Measurements from ENCODE around the gene LST1. TPM values are rescaled to one million over a fixed set of nuclear protein-coding genes. Genes with fewer than 3 reads are reported as not detected.

Gene LST1
- total and polyA plus RNA-seq, 4 donors, result 10.4 to 24.6 (median 13.4) TPM

- no peak overlapping the region for H3K27ac ChIP-seq (ENCODE audit: low read depth in 1 of 2, low read length in 2 of 2)
- H3K9ac ChIP-seq (ENCODE audit: low read depth in 1 of 2, low read length in 2 of 2), result no peak overlapping the region
- no peaks in the 10 kb centered on the region for H3K9me3 ChIP-seq (ENCODE audit: control insufficient read depth in 4 of 4, low read length in 3 of 4)
- TF ChIP-seq RAD21 (IDR thresholded peaks at IDR 0.05) (no peak), SP1 (IDR thresholded peaks at IDR 0.05) (no peak), ATF3 (IDR thresholded peaks at IDR 0.05) (no peak), YY1 (IDR thresholded peaks at IDR 0.05) (no peak), HNF4G (IDR thresholded peaks at IDR 0.05) (no peak), HNF4A (conservative IDR thresholded peaks at IDR 0.05) (no peak), GABPA (IDR thresholded peaks at IDR 0.05 in 1 of 2, conservative IDR thresholded peaks at IDR 0.05 in 1 of 2) (no peak), EGR1 (IDR thresholded peaks at IDR 0.05; ENCODE audit: low read depth in 2 of 2) (no peak), JUND (IDR thresholded peaks at IDR 0.05) (no peak)
- TF ChIP-seq, protein P1, sequence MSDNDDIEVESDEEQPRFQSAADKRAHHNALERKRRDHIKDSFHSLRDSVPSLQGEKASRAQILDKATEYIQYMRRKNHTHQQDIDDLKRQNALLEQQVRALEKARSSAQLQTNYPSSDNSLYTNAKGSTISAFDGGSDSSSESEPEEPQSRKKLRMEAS (IDR thresholded peaks at IDR 0.05), result no peak
- WGBS, result 97% methylated on average over 25 of the region's 25 CpGs
- DNase-seq (ENCODE audit: low spot score), result no peak
- H3K4me1 ChIP-seq (ENCODE audit: control insufficient read depth in 4 of 4, insufficient read depth in 4 of 4, low read length in 3 of 4), result peaks cover 2 to 22% (median 17%) of the 10 kb centered on the region in 4 donors
- H3K27me3 ChIP-seq (ENCODE audit: control insufficient read depth in 4 of 4, insufficient read depth in 4 of 4, low read length in 3 of 4), result no peaks in the 10 kb centered on the region
- peaks cover 46 to 90% (median 66%) of the 10 kb centered on the region in 4 donors for H3K36me3 ChIP-seq (ENCODE audit: control insufficient read depth in 4 of 4, insufficient read depth in 3 of 4, low read depth in 1 of 4, low read length in 3 of 4)
- H3K4me3 ChIP-seq (ENCODE audit: low read depth in 1 of 3, low read length in 3 of 3), result no peak overlapping the region
Measured at GRCh38 chr6:31630177-31630934, 44.3 kb downstream of the LST1 start.

DNA sequence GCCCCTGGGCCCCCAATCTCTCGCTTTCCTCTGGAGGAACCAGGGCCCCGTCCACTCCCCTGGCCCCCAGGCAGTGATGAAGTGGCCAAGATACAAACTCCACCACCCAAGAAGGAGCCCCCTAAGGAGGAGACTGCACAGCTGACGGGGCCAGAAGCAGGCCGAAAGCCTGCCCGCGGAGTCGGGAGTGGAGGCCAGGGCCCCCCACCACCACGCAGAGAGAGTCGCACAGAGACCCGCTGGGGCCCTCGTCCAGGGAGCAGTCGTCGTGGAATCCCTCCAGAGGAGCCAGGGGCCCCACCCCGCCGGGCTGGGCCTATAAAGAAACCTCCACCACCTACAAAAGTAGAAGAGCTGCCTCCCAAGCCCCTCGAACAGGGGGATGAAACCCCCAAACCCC lies 45.1 kb downstream of the LST1 start:
- Histone ChIP-seq H3K27ac (ENCODE audit: low read depth in 1 of 2, low read length in 2 of 2) (no peak overlapping the region), H3K27me3 (ENCODE audit: control insufficient read depth in 4 of 4, insufficient read depth in 4 of 4, low read length in 3 of 4) (no peaks in the 10 kb centered on the region), H3K4me1 (ENCODE audit: control insufficient read depth in 4 of 4, insufficient read depth in 4 of 4, low read length in 3 of 4) (peaks cover 2 to 23% (median 17%) of the 10 kb centered on the region in 4 donors), H3K4me3 (ENCODE audit: low read depth in 1 of 3, low read length in 3 of 3) (no peak overlapping the region), H3K9ac (ENCODE audit: low read depth in 1 of 2, low read length in 2 of 2) (no peak overlapping the region), H3K9me3 (ENCODE audit: control insufficient read depth in 4 of 4, low read length in 3 of 4) (no peaks in the 10 kb centered on the region), H3K36me3 (ENCODE audit: control insufficient read depth in 4 of 4, insufficient read depth in 3 of 4, low read depth in 1 of 4, low read length in 3 of 4) (peaks cover 44 to 89% (median 65%) of the 10 kb centered on the region in 4 donors)
- no peak for TF ChIP-seq REST (IDR thresholded peaks at IDR 0.05)
- no peak for TF ChIP-seq FOXA2 (IDR thresholded peaks at IDR 0.05)
- TF ChIP-seq GABPA (IDR thresholded peaks at IDR 0.05 in 1 of 2, conservative IDR thresholded peaks at IDR 0.05 in 1 of 2), result no peak
- no peak for TF ChIP-seq RAD21 (IDR thresholded peaks at IDR 0.05)
- no peak for TF ChIP-seq FOXA1 (IDR thresholded peaks at IDR 0.05)
- no peak for TF ChIP-seq CTCF (IDR thresholded peaks at IDR 0.05; ENCODE audit: low read depth, low read length, missing input control)
- TF ChIP-seq YY1 (IDR thresholded peaks at IDR 0.05), result no peak
- TF ChIP-seq HNF4G (IDR thresholded peaks at IDR 0.05), result no peak
- TF ChIP-seq, protein P1 (IDR thresholded peaks at IDR 0.05), result no peak
- 92% methylated on average over 16 of the region's 16 CpGs for WGBS
- DNase-seq (ENCODE audit: low spot score), result no peak
